Measurements from ENCODE around the gene MAD1L1. TPM values are rescaled to one million over a fixed set of nuclear protein-coding genes. Genes with fewer than 3 reads are reported as not detected.
"Not testable (repeated sequence)": the region's sequence is repeated elsewhere in the genome, so short reads cannot be mapped to it uniquely, and the experiment has no call there.

Gene MAD1L1
- total and polyA plus RNA-seq, 2 experiments from 2014 or later = 38.2 to 69.8 TPM

DNA sequence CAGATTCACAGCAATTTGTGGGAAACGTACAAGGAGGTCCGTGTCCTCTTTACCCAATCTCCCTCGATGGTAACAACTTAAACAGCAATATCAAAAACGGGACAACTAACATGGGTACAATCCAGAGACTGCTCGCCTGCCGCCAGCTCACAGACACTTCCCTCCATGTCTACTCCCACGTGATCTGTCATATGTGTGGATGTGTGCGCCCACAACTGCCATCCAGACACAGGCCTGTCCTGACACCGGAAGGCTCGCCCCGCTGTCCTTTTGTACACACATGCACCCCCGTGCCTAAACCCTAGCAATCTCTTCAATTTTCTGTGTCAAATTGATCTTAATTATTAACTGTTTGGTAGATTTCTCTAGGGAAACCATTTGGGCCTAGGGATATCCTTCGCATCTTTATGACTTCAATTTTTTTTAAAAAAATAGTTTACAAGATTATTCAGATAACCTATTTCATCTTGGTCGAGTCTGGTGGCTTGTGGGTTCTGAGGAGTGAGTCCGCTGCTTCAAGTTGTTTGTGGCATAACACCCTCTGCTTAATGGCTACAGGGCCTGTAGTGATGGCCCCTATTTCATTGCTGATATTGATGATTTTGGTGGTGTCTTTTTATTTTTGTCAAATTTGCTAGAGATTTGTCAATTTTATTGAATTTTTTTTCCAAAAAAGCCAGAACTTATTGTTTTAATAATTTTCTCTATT is 260.6 kb downstream of the MAD1L1 start:
- peaks cover 4% of the 10 kb centered on the region; the same call in 1 of the 2 replicates for H3F3A ChIP-seq (ENCODE audit: insufficient read depth)
- H3K27ac ChIP-seq = no peak overlapping the region
- H2AFZ ChIP-seq = no peak overlapping the region
- H3K4me1 ChIP-seq (ENCODE audit: insufficient read depth) = no peaks in the 10 kb centered on the region
- H3K4me2 ChIP-seq (ENCODE audit: unreplicated experiment) = no peak overlapping the region
- H4K20me1 ChIP-seq (ENCODE audit: insufficient read depth) = no peaks in the 10 kb centered on the region
- no peaks in the 10 kb centered on the region for H3K9me2 ChIP-seq (ENCODE audit: insufficient read depth)
- in situ Hi-C loops (cut with MboI) = no loop called here
- no peaks in the 10 kb centered on the region for H3K36me3 ChIP-seq (ENCODE audit: low read depth)
- H3K9me3 ChIP-seq (ENCODE audit: low read depth) = no peaks in the 10 kb centered on the region
- WGBS, 2 experiments (ENCODE audit: low coverage in 1 of 2, low lambda C conversion rate in 2 of 2, missing lambda C conversion rate in 2 of 2) = 91% methylated on average over 15 of the region's 15 CpGs
- H3K79me2 ChIP-seq (ENCODE audit: insufficient read depth) = no peaks in the 10 kb centered on the region
- no peak overlapping the region for H3K9ac ChIP-seq
- no peaks in the 10 kb centered on the region for H3K27me3 ChIP-seq (replicated peaks; ENCODE audit: insufficient read depth)
- no peak for DNase-seq
- H3K4me3 ChIP-seq = no peak overlapping the region
- no peak for TF ChIP-seq EZH2phosphoT487 (IDR thresholded peaks at IDR 0.05; ENCODE audit: insufficient read depth, low read depth)
- no peak for TF ChIP-seq EZH2 (IDR thresholded peaks at IDR 0.05; ENCODE audit: insufficient read depth, poor library complexity, severe bottlenecking)

DNA sequence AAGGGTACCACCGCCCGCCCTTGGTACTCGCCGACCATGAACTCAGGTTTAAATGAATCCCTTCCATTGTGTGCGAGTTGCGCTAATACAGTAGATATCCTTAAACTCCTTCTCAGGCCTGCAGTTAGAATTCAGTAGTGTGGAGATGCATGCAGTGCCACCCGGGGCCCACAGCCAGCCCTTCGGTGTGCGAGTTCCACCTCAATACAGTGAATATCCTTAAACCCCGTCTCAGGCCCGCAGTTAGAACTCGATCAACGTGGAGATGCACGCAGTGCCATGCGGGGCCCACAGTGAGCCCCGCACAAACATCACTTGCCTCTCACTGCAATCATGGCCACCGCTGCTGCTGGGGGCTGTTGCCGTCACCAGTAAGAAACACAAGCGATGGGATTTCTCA is 261.9 kb downstream of the MAD1L1 start:
- H3K27me3 ChIP-seq (replicated peaks; ENCODE audit: insufficient read depth) = no peaks in the 10 kb centered on the region
- no peaks in the 10 kb centered on the region for H3K9me2 ChIP-seq (ENCODE audit: insufficient read depth)
- H3K27ac ChIP-seq = no peak overlapping the region
- no peak overlapping the region for H2AFZ ChIP-seq
- in situ Hi-C loops (cut with MboI) = no loop called here
- no peaks in the 10 kb centered on the region for H3K36me3 ChIP-seq (ENCODE audit: low read depth)
- no peaks in the 10 kb centered on the region for H4K20me1 ChIP-seq (ENCODE audit: insufficient read depth)
- H3K9ac ChIP-seq = no peak overlapping the region
- no peak for DNase-seq
- H3K4me2 ChIP-seq (ENCODE audit: unreplicated experiment) = no peak overlapping the region
- H3K9me3 ChIP-seq (ENCODE audit: low read depth) = no peaks in the 10 kb centered on the region
- WGBS, 2 experiments (ENCODE audit: low coverage in 1 of 2, low lambda C conversion rate in 2 of 2, missing lambda C conversion rate in 2 of 2) = 97% methylated on average over 19 of the region's 19 CpGs
- TF ChIP-seq EZH2phosphoT487 (IDR thresholded peaks at IDR 0.05; ENCODE audit: insufficient read depth, low read depth) = no peak
- TF ChIP-seq EZH2 (IDR thresholded peaks at IDR 0.05; ENCODE audit: insufficient read depth, poor library complexity, severe bottlenecking) = no peak
- peaks cover 4% of the 10 kb centered on the region; the same call in 1 of the 2 replicates for H3F3A ChIP-seq (ENCODE audit: insufficient read depth)
- no peaks in the 10 kb centered on the region for H3K79me2 ChIP-seq (ENCODE audit: insufficient read depth)
- H3K4me1 ChIP-seq (ENCODE audit: insufficient read depth) = no peaks in the 10 kb centered on the region
- no peak overlapping the region for H3K4me3 ChIP-seq

DNA sequence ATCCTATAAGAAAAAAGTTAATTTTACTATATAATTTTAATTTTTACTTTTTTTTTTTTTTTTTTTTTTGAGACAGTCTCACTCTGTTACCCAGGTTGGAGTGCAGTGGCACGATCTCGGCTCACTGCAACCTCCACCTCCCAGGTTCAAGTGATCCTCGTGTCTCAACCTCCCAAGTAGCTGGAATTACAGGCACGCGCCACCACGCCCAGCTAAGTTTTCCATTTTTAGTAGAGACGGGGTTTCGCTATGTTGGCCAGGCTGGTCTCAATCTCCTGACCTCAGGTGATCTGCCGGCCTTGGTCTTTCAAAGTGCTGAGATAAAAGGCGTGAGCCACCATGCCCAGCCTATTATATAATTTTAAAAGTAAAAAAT is 262.5 kb downstream of the MAD1L1 start:
- H3K4me3 ChIP-seq; H3K4me1 ChIP-seq (ENCODE audit: insufficient read depth); in situ Hi-C loops (cut with MboI); H3K9me3 ChIP-seq (ENCODE audit: low read depth); H3K79me2 ChIP-seq (ENCODE audit: insufficient read depth); H4K20me1 ChIP-seq (ENCODE audit: insufficient read depth); H3K27ac ChIP-seq; H3K4me2 ChIP-seq (ENCODE audit: unreplicated experiment); H3K9ac ChIP-seq; H2AFZ ChIP-seq; DNase-seq; H3K36me3 ChIP-seq (ENCODE audit: low read depth); H3K9me2 ChIP-seq (ENCODE audit: insufficient read depth); H3K27me3 ChIP-seq (replicated peaks; ENCODE audit: insufficient read depth); H3F3A ChIP-seq (ENCODE audit: insufficient read depth): not testable (repeated sequence)
- 97% methylated on average over 10 of the region's 10 CpGs for WGBS, 2 experiments (ENCODE audit: low coverage in 1 of 2, low lambda C conversion rate in 2 of 2, missing lambda C conversion rate in 2 of 2)

DNA sequence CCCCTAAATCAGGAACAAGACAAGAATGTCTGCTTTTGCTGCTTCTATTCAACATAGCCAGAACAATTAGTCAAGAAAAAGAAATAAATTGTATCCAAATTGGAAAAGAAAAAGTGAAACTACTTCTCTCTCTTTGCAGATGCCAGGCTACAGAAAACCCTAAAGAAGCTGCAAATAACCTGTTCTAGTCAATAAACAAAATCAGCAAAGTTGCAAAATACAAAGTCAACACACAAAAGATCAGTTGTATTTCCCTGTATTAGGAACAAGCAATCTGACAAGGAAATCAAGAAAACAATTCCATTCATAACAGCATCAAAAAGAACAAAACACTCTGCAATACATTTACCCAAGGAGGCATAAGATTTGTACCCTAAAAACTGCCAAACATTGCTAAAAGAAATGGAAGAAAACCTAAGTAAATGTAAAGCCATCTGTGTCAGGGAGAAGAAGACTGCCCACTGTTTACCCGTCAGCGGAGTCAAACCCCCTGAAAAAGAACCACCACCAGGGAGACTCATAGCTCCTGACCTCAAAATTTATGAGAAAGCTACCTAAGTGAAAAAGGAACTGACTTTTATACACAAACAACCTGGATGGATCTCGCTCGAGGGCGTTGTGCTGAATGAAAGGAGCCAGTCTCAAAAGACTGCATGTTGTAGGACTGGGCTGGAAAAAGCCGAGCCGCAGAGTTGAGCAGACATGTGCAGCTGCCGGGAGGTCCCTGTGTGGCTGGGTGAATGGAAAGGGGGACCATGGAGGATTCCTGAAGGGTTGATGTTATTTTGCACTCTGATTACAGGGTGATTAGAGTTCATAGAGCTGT is 263.1 kb downstream of the MAD1L1 start:
- Histone ChIP-seq H2AFZ (no peak overlapping the region), H3K9me3 (ENCODE audit: low read depth) (no peaks in the 10 kb centered on the region), H3K27me3 (replicated peaks; ENCODE audit: insufficient read depth) (no peaks in the 10 kb centered on the region), H3F3A (ENCODE audit: insufficient read depth) (peaks cover 4% of the 10 kb centered on the region; the same call in 1 of the 2 replicates), H4K20me1 (ENCODE audit: insufficient read depth) (no peaks in the 10 kb centered on the region), H3K4me2 (ENCODE audit: unreplicated experiment) (no peak overlapping the region), H3K27ac (no peak overlapping the region), H3K4me1 (ENCODE audit: insufficient read depth) (no peaks in the 10 kb centered on the region), H3K9ac (no peak overlapping the region), H3K79me2 (ENCODE audit: insufficient read depth) (no peaks in the 10 kb centered on the region), H3K36me3 (ENCODE audit: low read depth) (no peaks in the 10 kb centered on the region), H3K4me3 (no peak overlapping the region), H3K9me2 (ENCODE audit: insufficient read depth) (no peaks in the 10 kb centered on the region)
- DNase-seq = no peak
- WGBS, 2 experiments (ENCODE audit: low coverage in 1 of 2, low lambda C conversion rate in 2 of 2, missing lambda C conversion rate in 2 of 2) = 88 to 89% methylated on average over 8 of the region's 8 CpGs
- in situ Hi-C loops (cut with MboI) = no loop called here
- TF ChIP-seq EZH2 (IDR thresholded peaks at IDR 0.05; ENCODE audit: insufficient read depth, poor library complexity, severe bottlenecking) (no peak), EZH2phosphoT487 (IDR thresholded peaks at IDR 0.05; ENCODE audit: insufficient read depth, low read depth) (no peak)
